Bone marrow (tissue), 2 donors: ENCODE data around the gene SPON1.
"Not testable (repeated sequence)": the region's sequence is repeated elsewhere in the genome, so short reads cannot be mapped to it uniquely, and the experiment has no call there.

Experiments used
- DNase-seq, 2 donors: peaks; one replicate each; lab custom pipeline; 2025; lab: John Stamatoyannopoulos, UW

SPON1 gene

GRCh38 chr11:13962562-13963168 is at the start of gene SPON1:
Gene SPON1 (plus strand): TSS chr11:13962723. CDS start chr11:13962905, 182 bp downstream.
- no peak for DNase-seq

GRCh38 chr11:13917264-13917663 is 45.3 kb upstream of the SPON1 start:
- DNase-seq = no peak

GRCh38 chr11:13917904-13918303 is 44.6 kb upstream of the SPON1 start:
- DNase-seq = no peak

- DNase-seq = no peak
These were observed 41.8 kb upstream of the SPON1 start for GRCh38 chr11:13920756-13921155.

- no peak for DNase-seq
These were observed 41.0 kb upstream of the SPON1 start for GRCh38 chr11:13921545-13921944.

GRCh38 chr11:13923182-13923581 is 39.3 kb upstream of the SPON1 start:
- DNase-seq = no peak

- no peak for DNase-seq
These were observed 38.5 kb upstream of the SPON1 start for GRCh38 chr11:13923716-13924650.

- DNase-seq = peak in 1 of 2 donors; percentile 25
These were observed 37.7 kb upstream of the SPON1 start for GRCh38 chr11:13924801-13925327.

- DNase-seq = not testable (repeated sequence)
These were observed 36.2 kb upstream of the SPON1 start for GRCh38 chr11:13926366-13926765.

GRCh38 chr11:13926981-13927380 is 35.5 kb upstream of the SPON1 start:
- DNase-seq = no peak

GRCh38 chr11:13927481-13927880 is 35.0 kb upstream of the SPON1 start:
- DNase-seq = no peak

GRCh38 chr11:13928566-13929251 is 33.8 kb upstream of the SPON1 start:
- peak in 1 of 2 donors; percentile 14 for DNase-seq

- DNase-seq = no peak
These were observed 33.1 kb upstream of the SPON1 start for GRCh38 chr11:13929395-13929891.

- no peak for DNase-seq
These were observed 31.2 kb upstream of the SPON1 start for GRCh38 chr11:13931356-13931755.

- not testable (repeated sequence) for DNase-seq
These were observed 25.4 kb upstream of the SPON1 start for GRCh38 chr11:13937154-13937553.

GRCh38 chr11:13938829-13939228 is 23.7 kb upstream of the SPON1 start:
- not testable (repeated sequence) for DNase-seq

GRCh38 chr11:13939961-13940906 is 22.3 kb upstream of the SPON1 start:
- DNase-seq = no peak

GRCh38 chr11:13940907-13941256 is 21.6 kb upstream of the SPON1 start:
- no peak for DNase-seq

- no peak for DNase-seq
These were observed 20.7 kb upstream of the SPON1 start for GRCh38 chr11:13941775-13942174.

GRCh38 chr11:13942378-13942777 is 20.1 kb upstream of the SPON1 start:
- DNase-seq = no peak

GRCh38 chr11:13942971-13943381 is 19.5 kb upstream of the SPON1 start:
- no peak for DNase-seq
